ENCODE results near the gene C19orf47. TPM values are rescaled to one million over a fixed set of nuclear protein-coding genes. Genes with fewer than 3 reads are reported as not detected.

The C19orf47 gene
- total and polyA plus RNA-seq, 11 donors = 99.1 to 314 (median 149) TPM

DNA sequence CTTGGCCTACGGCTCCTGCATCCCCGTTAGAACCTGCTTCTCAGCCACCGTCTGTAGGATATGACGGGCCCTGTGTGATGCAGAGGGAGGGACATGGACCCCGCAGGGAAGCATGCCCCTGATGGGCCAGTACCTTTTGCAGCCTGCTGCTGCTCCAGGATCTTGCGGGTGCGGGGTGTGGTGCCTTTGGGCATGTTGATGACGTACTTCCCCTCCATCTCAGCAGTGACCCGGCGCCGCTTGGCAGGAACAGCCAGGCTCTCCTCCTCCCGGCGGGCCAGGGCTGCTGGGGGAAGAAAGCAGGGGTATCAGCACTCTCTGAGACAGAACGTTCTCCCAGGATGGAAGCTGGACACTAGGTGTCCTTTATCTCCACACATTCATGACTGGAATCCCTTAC, 22.0 kb downstream of the C19orf47 start:
- intact Hi-C loops (cut with DNase I) = no loop called here
- WGBS, 4 donors = 89 to 95% (median 90%) methylated on average over 13 to 14 of the region's 14 CpGs
- TF ChIP-seq POLR2A (IDR thresholded peaks at IDR 0.05) = no peak
- TF ChIP-seq, protein P1, sequence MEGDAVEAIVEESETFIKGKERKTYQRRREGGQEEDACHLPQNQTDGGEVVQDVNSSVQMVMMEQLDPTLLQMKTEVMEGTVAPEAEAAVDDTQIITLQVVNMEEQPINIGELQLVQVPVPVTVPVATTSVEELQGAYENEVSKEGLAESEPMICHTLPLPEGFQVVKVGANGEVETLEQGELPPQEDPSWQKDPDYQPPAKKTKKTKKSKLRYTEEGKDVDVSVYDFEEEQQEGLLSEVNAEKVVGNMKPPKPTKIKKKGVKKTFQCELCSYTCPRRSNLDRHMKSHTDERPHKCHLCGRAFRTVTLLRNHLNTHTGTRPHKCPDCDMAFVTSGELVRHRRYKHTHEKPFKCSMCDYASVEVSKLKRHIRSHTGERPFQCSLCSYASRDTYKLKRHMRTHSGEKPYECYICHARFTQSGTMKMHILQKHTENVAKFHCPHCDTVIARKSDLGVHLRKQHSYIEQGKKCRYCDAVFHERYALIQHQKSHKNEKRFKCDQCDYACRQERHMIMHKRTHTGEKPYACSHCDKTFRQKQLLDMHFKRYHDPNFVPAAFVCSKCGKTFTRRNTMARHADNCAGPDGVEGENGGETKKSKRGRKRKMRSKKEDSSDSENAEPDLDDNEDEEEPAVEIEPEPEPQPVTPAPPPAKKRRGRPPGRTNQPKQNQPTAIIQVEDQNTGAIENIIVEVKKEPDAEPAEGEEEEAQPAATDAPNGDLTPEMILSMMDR (IDR thresholded peaks at IDR 0.05) = no peak
- ATAC-seq = no peak
- Histone ChIP-seq H3K9me3 (no peaks in the 10 kb centered on the region), H3K4me3 (no peak overlapping the region), H3K27ac (no peak overlapping the region), H3K4me1 (no peaks in the 10 kb centered on the region), H3K36me3 (peaks cover 4 to 100% (median 95%) of the 10 kb centered on the region in 9 donors), H3K27me3 (no peaks in the 10 kb centered on the region)
- no peak for DNase-seq

DNA sequence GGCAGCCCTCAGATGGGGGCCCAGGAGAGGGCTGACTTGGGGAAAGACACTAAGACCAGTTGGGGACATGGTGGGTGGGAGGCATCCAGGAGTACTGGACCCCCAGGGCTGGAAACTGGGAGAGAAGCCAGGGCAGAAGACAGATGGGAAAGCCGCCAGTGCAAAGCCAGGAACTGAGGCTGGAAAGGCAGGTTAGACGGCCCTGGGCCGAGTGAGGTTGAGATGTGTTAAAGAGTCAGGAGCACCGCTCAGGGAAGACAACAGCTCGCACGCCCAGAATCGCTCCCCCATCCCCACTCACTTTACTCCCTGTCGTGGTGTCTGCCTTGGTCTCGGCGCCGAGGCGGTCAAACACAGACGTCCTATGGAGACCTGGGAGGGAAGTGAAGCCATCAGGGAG, 24.5 kb downstream of the C19orf47 start:
- Histone ChIP-seq H3K9me3 (no peaks in the 10 kb centered on the region), H3K4me3 (no peak overlapping the region), H3K27ac (no peak overlapping the region), H3K36me3 (peaks cover 4 to 91% (median 86%) of the 10 kb centered on the region in 9 donors), H3K27me3 (no peaks in the 10 kb centered on the region), H3K4me1 (no peaks in the 10 kb centered on the region)
- TF ChIP-seq, protein P1 (IDR thresholded peaks at IDR 0.05) = no peak
- no peak for TF ChIP-seq POLR2A (IDR thresholded peaks at IDR 0.05)
- DNase-seq = no peak
- no peak for ATAC-seq
- 84 to 95% (median 91%) methylated on average over 13 of the region's 13 CpGs for WGBS, 4 donors
- intact Hi-C loops (cut with DNase I) = no loop called here

DNA sequence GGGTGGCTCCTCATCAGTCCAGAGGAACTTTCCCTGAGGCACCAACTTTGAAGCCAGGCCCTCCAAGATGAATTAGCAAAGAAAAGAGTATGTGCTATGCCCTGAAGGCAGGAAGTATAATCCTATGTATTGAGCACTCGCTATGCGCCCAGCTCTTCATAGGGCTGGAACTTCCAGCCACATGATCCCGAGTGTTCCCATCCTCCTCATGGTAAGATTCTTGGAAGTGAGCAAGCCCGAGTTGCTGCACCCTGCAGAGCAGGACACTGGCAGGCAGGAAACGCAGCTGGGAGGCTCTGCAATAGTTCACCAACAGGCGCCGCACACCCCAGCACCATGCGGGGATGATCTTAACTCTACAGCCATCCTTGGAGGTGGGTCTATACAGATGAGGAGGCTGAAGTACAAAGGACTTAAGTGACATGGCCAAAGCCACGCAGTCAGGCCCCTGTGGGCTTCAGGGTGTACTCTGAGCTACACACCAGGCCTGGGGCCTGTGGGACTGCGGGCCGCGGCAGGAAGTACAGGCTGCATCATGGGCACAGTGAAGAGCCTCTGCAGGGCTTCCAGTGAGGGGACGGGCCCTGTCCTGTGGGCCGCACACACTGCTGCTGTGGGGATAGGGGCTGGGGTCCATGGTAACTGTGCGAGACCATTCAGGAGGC, 25.1 kb downstream of the C19orf47 start:
- TF ChIP-seq, protein P1 (IDR thresholded peaks at IDR 0.05) = no peak
- no peak for TF ChIP-seq POLR2A (IDR thresholded peaks at IDR 0.05)
- Histone ChIP-seq H3K27ac (no peak overlapping the region), H3K27me3 (no peaks in the 10 kb centered on the region), H3K4me3 (no peak overlapping the region), H3K4me1 (no peaks in the 10 kb centered on the region), H3K9me3 (no peaks in the 10 kb centered on the region), H3K36me3 (peaks cover 4 to 91% (median 86%) of the 10 kb centered on the region in 9 donors)
- intact Hi-C loops (cut with DNase I) = no loop called here
- 93 to 94% (median 94%) methylated on average over 15 of the region's 15 CpGs for WGBS, 4 donors
- no peak for ATAC-seq
- no peak for DNase-seq

DNA sequence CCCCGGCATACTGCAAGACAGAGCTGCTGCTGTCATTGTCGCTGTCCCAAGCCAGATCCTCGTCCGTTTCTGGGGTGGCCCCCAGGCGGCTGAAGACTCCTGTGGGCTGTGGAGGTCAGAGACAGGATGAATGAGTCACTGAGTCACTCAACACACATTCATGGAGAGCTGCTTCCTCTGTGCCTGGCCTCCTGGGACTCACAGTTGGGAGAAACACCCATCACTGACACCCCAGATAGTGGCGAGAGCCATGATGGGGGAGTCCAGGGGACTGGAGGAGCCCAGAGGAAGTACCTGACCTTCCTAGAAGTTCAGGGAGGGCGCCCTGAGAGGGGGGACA, 26.0 kb downstream of the C19orf47 start:
- WGBS, 4 donors = 88 to 96% (median 92%) methylated on average over 5 to 7 of the region's 7 CpGs
- Histone ChIP-seq H3K27me3 (no peaks in the 10 kb centered on the region), H3K9me3 (no peaks in the 10 kb centered on the region), H3K4me3 (no peak overlapping the region), H3K27ac (no peak overlapping the region), H3K4me1 (no peaks in the 10 kb centered on the region), H3K36me3 (peaks cover 4 to 90% (median 78%) of the 10 kb centered on the region in 9 donors)
- ATAC-seq (no peak), DNase-seq (no peak)
- intact Hi-C loops (cut with DNase I) = no loop called here
- TF ChIP-seq, protein P1 (IDR thresholded peaks at IDR 0.05) = no peak
- TF ChIP-seq POLR2A (IDR thresholded peaks at IDR 0.05) = no peak
